ENCODE data around the gene ZIC2. TPM values are rescaled to one million over a fixed set of nuclear protein-coding genes. Genes with fewer than 3 reads are reported as not detected.

The ZIC2 gene
- total RNA-seq, 1 donor from 2014 or later, result 1.8 TPM

DNA sequence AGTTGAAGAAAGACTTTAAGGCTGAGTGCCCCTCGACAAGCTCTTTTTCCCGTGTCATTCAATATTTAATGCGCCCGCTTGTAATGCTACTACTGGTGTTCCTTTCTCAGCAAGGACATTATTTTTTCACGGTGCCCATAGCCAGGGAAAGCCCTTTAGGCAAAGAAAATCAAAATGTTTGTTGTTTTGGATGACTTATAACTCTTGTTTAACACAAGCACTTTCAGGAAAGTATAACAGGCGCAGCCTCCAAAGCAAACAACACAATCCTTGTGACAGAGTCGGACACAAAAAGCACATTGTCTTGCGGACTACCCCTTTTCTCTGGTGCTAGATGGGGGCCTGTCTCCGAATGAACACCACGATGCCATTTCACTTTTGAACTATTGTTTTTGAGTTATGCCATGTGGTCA lies 22.5 kb upstream of the ZIC2 start:
- no peaks in the 10 kb centered on the region for H3K36me3 ChIP-seq (ENCODE audit: insufficient read depth, low read length)
- Mint-ChIP-seq H3K4me1 (ENCODE audit: low read depth, unreplicated experiment) (peaks cover 4% of the 10 kb centered on the region), H3K27me3 (ENCODE audit: low read depth, unreplicated experiment) (peaks cover 87% of the 10 kb centered on the region), H3K27ac (ENCODE audit: unreplicated experiment) (no peak overlapping the region), H3K4me3 (ENCODE audit: unreplicated experiment) (peak overlapping the region; percentile 45), H3K36me3 (ENCODE audit: low read depth, unreplicated experiment) (peaks cover 2% of the 10 kb centered on the region), H3K9me3 (ENCODE audit: unreplicated experiment) (peaks cover 7% of the 10 kb centered on the region)
- H3K9me3 ChIP-seq (ENCODE audit: insufficient read depth, low read depth, low read length), result no peaks in the 10 kb centered on the region
- peaks cover 80% of the 10 kb centered on the region for H3K27me3 ChIP-seq (ENCODE audit: insufficient read depth, low read length)
- peak overlapping the region; percentile 86 for H3K4me2 ChIP-seq (ENCODE audit: low read length)
- no peak overlapping the region for H3K27ac ChIP-seq (ENCODE audit: low read depth, low read length)
- no peak overlapping the region for H2AFZ ChIP-seq (ENCODE audit: low read depth, low read length)
- H3K4me3 ChIP-seq (ENCODE audit: insufficient read depth, low read depth, low read length), result peak overlapping the region; percentile 53
- H3K4me1 ChIP-seq (ENCODE audit: insufficient read depth, low read length), result peaks cover 11% of the 10 kb centered on the region
- TF ChIP-seq, protein P1, sequence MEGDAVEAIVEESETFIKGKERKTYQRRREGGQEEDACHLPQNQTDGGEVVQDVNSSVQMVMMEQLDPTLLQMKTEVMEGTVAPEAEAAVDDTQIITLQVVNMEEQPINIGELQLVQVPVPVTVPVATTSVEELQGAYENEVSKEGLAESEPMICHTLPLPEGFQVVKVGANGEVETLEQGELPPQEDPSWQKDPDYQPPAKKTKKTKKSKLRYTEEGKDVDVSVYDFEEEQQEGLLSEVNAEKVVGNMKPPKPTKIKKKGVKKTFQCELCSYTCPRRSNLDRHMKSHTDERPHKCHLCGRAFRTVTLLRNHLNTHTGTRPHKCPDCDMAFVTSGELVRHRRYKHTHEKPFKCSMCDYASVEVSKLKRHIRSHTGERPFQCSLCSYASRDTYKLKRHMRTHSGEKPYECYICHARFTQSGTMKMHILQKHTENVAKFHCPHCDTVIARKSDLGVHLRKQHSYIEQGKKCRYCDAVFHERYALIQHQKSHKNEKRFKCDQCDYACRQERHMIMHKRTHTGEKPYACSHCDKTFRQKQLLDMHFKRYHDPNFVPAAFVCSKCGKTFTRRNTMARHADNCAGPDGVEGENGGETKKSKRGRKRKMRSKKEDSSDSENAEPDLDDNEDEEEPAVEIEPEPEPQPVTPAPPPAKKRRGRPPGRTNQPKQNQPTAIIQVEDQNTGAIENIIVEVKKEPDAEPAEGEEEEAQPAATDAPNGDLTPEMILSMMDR (IDR thresholded peaks at IDR 0.05; ENCODE audit: insufficient read depth, low read depth, low read length), result no peak
- no peak for TF ChIP-seq EZH2 (IDR thresholded peaks at IDR 0.05; ENCODE audit: insufficient read depth, low read length)
- FAIRE-seq, result no peak
- no peak for DNase-seq (ENCODE audit: low read depth)
- H4K20me1 ChIP-seq (ENCODE audit: insufficient read depth, low read length), result no peaks in the 10 kb centered on the region
- no peak overlapping the region for H3K9ac ChIP-seq (ENCODE audit: low read length)
- H3K79me2 ChIP-seq (ENCODE audit: insufficient read depth, low read length), result no peaks in the 10 kb centered on the region

DNA sequence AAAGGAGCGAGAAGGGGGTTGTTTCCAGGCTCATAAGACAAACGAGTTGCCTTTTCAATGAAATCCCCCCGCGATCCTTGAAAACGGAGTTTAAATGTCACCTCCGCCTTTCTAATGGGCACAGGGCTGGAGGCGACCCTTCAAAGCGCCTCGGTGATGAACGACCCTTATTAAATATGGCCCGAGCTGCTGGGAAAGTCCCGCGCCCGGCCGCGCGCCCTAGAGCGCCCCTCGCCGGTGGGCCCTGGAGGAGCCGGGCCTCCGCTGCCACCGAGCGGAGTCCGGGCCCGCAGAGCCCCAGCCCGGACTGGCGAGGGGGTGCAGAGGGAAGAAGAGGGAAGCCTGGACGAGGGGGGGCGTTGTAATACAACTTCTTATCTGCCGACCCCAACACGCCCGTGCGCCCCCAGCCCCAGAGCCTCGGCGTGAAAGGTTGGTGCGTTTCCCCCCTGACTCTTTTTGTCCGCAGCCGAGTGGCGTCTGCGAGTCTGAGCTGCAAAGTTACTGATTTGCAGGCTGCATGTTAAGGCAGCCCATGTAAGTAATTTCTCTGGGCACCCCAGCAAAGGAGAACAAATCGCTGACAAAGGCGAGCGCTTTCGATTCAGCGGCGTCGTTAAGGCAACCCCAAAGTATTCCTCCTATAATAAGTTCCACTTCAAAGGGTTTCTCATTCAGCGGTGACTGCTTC lies 21.9 kb upstream of the ZIC2 start:
- Mint-ChIP-seq H3K4me1 (ENCODE audit: low read depth, unreplicated experiment) (peaks cover 4% of the 10 kb centered on the region), H3K4me3 (ENCODE audit: unreplicated experiment) (peak overlapping the region; percentile 73), H3K9me3 (ENCODE audit: unreplicated experiment) (peaks cover 7% of the 10 kb centered on the region), H3K36me3 (ENCODE audit: low read depth, unreplicated experiment) (peaks cover 2% of the 10 kb centered on the region), H3K27ac (ENCODE audit: unreplicated experiment) (no peak overlapping the region), H3K27me3 (ENCODE audit: low read depth, unreplicated experiment) (peaks cover 83% of the 10 kb centered on the region)
- Histone ChIP-seq H3K79me2 (ENCODE audit: insufficient read depth, low read length) (no peaks in the 10 kb centered on the region), H3K27ac (ENCODE audit: low read depth, low read length) (no peak overlapping the region), H2AFZ (ENCODE audit: low read depth, low read length) (peak overlapping the region; percentile 71), H3K27me3 (ENCODE audit: insufficient read depth, low read length) (peaks cover 78% of the 10 kb centered on the region), H3K9me3 (ENCODE audit: insufficient read depth, low read depth, low read length) (no peaks in the 10 kb centered on the region), H3K4me2 (ENCODE audit: low read length) (peak overlapping the region; percentile 86), H3K4me1 (ENCODE audit: insufficient read depth, low read length) (peaks cover 11% of the 10 kb centered on the region), H3K36me3 (ENCODE audit: insufficient read depth, low read length) (no peaks in the 10 kb centered on the region), H3K4me3 (ENCODE audit: insufficient read depth, low read depth, low read length) (peak overlapping the region; percentile 53), H4K20me1 (ENCODE audit: insufficient read depth, low read length) (no peaks in the 10 kb centered on the region), H3K9ac (ENCODE audit: low read length) (peak overlapping the region; percentile 43)
- FAIRE-seq (no peak), DNase-seq (ENCODE audit: low read depth) (no peak)
- TF ChIP-seq EZH2 (IDR thresholded peaks at IDR 0.05; ENCODE audit: insufficient read depth, low read length), result peak; percentile 88
- TF ChIP-seq, protein P1 (IDR thresholded peaks at IDR 0.05; ENCODE audit: insufficient read depth, low read depth, low read length), result no peak

DNA sequence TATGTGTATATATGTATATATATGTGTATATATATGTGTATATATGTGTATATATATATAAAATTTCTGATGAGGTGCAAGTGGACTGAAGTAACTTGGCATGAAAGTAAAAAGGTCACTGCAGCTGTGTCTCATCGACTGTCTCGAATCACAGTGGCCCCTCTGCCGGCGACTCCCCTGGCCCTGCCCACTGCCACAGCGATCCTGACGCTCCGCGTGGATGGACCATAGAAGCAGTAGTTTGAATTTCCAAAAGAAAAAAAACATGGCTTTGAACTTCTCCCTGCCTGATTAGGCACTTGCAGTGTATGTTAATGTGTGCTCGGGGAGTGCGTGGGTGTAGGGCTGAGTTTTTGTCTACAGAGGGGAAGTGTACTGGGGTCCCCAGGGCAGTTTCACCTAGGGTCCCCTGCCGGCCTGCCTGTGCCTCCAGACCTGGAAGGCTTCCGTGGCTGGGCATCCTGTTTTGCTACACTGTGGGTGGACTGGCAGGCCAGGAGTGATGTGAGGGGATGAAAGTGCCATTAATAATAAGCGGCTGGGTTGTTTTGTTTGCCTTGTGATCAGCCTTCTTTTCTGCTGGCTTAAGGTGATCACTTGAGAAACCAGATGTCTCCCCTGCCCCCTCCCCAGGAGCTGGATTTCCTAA lies 20.8 kb upstream of the ZIC2 start:
- H3K4me3 ChIP-seq (ENCODE audit: insufficient read depth, low read depth, low read length), result no peak overlapping the region
- Mint-ChIP-seq H3K4me3 (ENCODE audit: unreplicated experiment) (no peak overlapping the region), H3K36me3 (ENCODE audit: low read depth, unreplicated experiment) (peaks cover 2% of the 10 kb centered on the region), H3K27me3 (ENCODE audit: low read depth, unreplicated experiment) (peaks cover 78% of the 10 kb centered on the region), H3K27ac (ENCODE audit: unreplicated experiment) (no peak overlapping the region), H3K4me1 (ENCODE audit: low read depth, unreplicated experiment) (peaks cover 4% of the 10 kb centered on the region), H3K9me3 (ENCODE audit: unreplicated experiment) (peaks cover 7% of the 10 kb centered on the region)
- H3K79me2 ChIP-seq (ENCODE audit: insufficient read depth, low read length), result peaks cover 4% of the 10 kb centered on the region
- H3K27ac ChIP-seq (ENCODE audit: low read depth, low read length), result no peak overlapping the region
- TF ChIP-seq EZH2 (IDR thresholded peaks at IDR 0.05; ENCODE audit: insufficient read depth, low read length), result no peak
- TF ChIP-seq, protein P1 (IDR thresholded peaks at IDR 0.05; ENCODE audit: insufficient read depth, low read depth, low read length), result no peak
- no peak for DNase-seq (ENCODE audit: low read depth)
- no peak overlapping the region for H3K9ac ChIP-seq (ENCODE audit: low read length)
- no peak for FAIRE-seq
- no peaks in the 10 kb centered on the region for H4K20me1 ChIP-seq (ENCODE audit: insufficient read depth, low read length)
- peaks cover 11% of the 10 kb centered on the region for H3K4me1 ChIP-seq (ENCODE audit: insufficient read depth, low read length)
- H3K9me3 ChIP-seq (ENCODE audit: insufficient read depth, low read depth, low read length), result no peaks in the 10 kb centered on the region
- H3K27me3 ChIP-seq (ENCODE audit: insufficient read depth, low read length), result peaks cover 73% of the 10 kb centered on the region
- no peak overlapping the region for H2AFZ ChIP-seq (ENCODE audit: low read depth, low read length)
- no peak overlapping the region for H3K4me2 ChIP-seq (ENCODE audit: low read length)
- H3K36me3 ChIP-seq (ENCODE audit: insufficient read depth, low read length), result no peaks in the 10 kb centered on the region

Data from astrocyte (in vitro differentiated cells and primary cell).